Lower leg skin (tissue), 4 donors: ENCODE data around the gene VTI1A. TPM values are rescaled to one million over a fixed set of nuclear protein-coding genes. Genes with fewer than 3 reads are reported as not detected.

ENCODE experiments used
- DNase-seq, 2 donors: peaks; one replicate each; pipeline ENCODE4 v3.0.0-alpha.2; 2019; ENCODE audit warnings: low spot score in 2 of 2
- H3K4me3 ChIP-seq: fragments of 200-600 bp; sonication (generic); 2 replicates; pipeline ENCODE4 v1.5.1; 2017; ENCODE audit warnings: mild to moderate bottlenecking, low read depth; ENCODE audit not compliant: poor library complexity, severe bottlenecking
- POLR2A ChIP-seq, 2 donors: fragments of 450-650 bp; IDR thresholded peaks; one replicate each; pipeline ENCODE4 v1.6.1; 2016 to 2017; ENCODE audit warnings: antibody characterized with exemption in 2 of 2, mild to moderate bottlenecking in 1 of 2, moderate library complexity in 1 of 2
- WGBS, 2 donors: methylation state at CpG; one replicate each; pipeline ENCODE4 v1.1.5; 2018; 5-methylcytosine and 5-hydroxymethylcytosine counted together
- intact Hi-C: fragments of 100-400 bp; cut with DNase I; formaldehyde crosslinking; loops from one replicate; pipeline ENCODE4 v1.15.0; 2023; ENCODE audit warnings: low total_unique reads
- total RNA-seq, 4 donors: library from RNA; depleted of rRNA; stranded (reverse); fragments of >200 nt; gene quantifications; one replicate each; pipeline ENCODE4 v1.1.0, GENCODE V29; 2016
- TF ChIP-seq, protein P1 (sequence below), 3 donors: fragments of 450-650 bp; IDR thresholded peaks; one replicate each; pipeline ENCODE4 v1.5.1; 2016; ENCODE audit warnings: antibody characterized with exemption in 3 of 3, mild to moderate bottlenecking in 3 of 3, moderate library complexity in 2 of 3

The VTI1A gene
- total RNA-seq, 4 donors from 2014 or later: 30.8 to 85.7 (median 35.6) TPM

- intact Hi-C loops: loop anchor here (10.0 kb wide), 1 partner anchor 419 kb away; no protein-coding TSS in a partner anchor
- TF ChIP-seq POLR2A (IDR thresholded peaks at IDR 0.05): no peak
- TF ChIP-seq, protein P1, sequence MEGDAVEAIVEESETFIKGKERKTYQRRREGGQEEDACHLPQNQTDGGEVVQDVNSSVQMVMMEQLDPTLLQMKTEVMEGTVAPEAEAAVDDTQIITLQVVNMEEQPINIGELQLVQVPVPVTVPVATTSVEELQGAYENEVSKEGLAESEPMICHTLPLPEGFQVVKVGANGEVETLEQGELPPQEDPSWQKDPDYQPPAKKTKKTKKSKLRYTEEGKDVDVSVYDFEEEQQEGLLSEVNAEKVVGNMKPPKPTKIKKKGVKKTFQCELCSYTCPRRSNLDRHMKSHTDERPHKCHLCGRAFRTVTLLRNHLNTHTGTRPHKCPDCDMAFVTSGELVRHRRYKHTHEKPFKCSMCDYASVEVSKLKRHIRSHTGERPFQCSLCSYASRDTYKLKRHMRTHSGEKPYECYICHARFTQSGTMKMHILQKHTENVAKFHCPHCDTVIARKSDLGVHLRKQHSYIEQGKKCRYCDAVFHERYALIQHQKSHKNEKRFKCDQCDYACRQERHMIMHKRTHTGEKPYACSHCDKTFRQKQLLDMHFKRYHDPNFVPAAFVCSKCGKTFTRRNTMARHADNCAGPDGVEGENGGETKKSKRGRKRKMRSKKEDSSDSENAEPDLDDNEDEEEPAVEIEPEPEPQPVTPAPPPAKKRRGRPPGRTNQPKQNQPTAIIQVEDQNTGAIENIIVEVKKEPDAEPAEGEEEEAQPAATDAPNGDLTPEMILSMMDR (IDR thresholded peaks at IDR 0.05): no peak
- no peak for DNase-seq
- WGBS, 2 donors: 84 to 90% methylated on average over 5 of the region's 5 CpGs
- no peak overlapping the region for H3K4me3 ChIP-seq
Measured at GRCh38 chr10:112715581-112715980, 268.6 kb downstream of the VTI1A start.

GRCh38 chr10:112716076-112716475, 269.1 kb downstream of the VTI1A start:
- WGBS, 2 donors: 63 to 72% methylated on average over 3 of the region's 3 CpGs
- no peak overlapping the region for H3K4me3 ChIP-seq
- intact Hi-C loops: loop anchor here (10.0 kb wide), 1 partner anchor 419 kb away; no protein-coding TSS in a partner anchor
- no peak for TF ChIP-seq POLR2A (IDR thresholded peaks at IDR 0.05)
- TF ChIP-seq, protein P1 (IDR thresholded peaks at IDR 0.05): no peak
- DNase-seq: no peak

DNA sequence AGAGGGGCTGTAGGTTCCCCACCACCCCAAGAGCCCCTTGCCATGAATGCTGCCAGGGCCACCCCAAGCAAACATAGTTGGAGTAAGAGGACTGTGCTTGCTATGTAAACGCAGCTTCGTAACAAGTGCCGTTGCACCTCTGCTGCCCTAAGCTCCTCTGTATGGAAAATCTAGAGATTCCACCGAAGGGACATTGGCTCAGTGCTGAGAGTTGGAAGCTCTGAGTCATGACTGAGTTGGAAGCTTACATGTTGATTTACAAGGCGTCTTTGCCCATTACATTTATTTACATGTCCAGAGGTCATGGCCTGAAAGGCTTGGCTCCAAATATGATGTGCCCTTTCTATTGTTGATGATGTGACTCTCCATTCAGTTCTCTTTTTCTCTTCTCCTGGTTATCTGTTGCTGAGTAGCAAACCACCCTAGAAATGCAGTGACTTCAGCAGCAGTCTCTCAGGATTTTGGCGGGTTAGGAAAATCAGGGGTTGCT, 270.0 kb downstream of the VTI1A start:
- no peak for DNase-seq
- intact Hi-C loops: loop anchor here (10.0 kb wide), 1 partner anchor 418 kb away; no protein-coding TSS in a partner anchor

DNA sequence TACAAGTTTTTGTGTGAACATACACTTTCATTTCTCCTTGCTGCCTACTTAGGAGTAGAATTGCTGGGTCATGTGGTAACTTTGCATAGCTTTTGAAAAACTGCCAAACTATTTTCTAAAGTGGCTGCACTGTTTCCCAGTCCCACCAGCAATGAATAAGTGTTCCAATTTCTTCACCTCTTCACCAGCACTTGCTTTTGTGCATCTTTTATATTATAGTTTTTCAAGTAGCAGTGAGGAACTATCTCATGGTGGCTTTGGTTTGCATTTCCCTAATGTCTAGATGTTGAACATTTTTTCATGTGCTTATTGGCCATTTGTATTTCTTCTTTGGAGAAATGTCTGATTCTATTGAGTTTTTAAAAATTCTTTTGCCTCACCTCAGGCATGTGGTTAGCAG, 273.2 kb downstream of the VTI1A start:
- TF ChIP-seq, protein P1 (IDR thresholded peaks at IDR 0.05): no peak
- TF ChIP-seq POLR2A (IDR thresholded peaks at IDR 0.05): no peak
- intact Hi-C loops: no loop called here

More for the DNA sequence above, 270.0 kb downstream of the VTI1A start:
- TF ChIP-seq, protein P1 (IDR thresholded peaks at IDR 0.05): no peak
- no peak for TF ChIP-seq POLR2A (IDR thresholded peaks at IDR 0.05)
- WGBS, 2 donors: 74 to 85% methylated on average over 6 of the region's 6 CpGs
- H3K4me3 ChIP-seq: no peak overlapping the region

DNA sequence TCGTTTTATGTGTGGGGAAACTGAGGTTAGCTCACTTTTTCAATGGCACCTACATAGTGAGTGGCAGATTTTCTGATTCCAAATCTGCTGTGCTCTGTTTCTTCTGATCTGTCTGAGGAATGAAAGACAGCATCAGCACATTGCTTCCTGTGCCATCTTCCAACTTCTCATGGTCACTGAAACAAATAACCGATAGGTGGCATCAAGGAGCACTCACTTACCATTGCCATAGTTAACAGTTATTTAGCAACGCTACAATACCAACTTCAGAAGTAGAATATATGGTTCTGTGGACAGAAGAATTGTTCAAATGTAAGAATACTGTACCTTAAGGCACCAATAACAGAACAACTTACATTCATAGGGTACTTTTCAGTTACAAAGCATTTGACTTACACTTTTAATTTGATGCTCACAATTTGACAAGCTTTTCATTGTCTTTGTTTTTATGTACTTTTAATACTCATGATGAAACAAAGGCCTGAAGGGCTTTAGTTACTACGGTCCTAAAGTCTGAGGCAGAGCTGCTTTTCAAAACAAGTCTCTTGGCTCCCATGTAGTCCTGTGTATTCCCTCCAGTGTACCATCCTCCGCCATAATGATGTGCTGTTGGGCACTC, 274.2 kb downstream of the VTI1A start:
- intact Hi-C loops: no loop called here
- DNase-seq: peak in 1 of 2 donors; percentile 28
- H3K4me3 ChIP-seq: no peak overlapping the region
- TF ChIP-seq, protein P1 (IDR thresholded peaks at IDR 0.05): no peak
- TF ChIP-seq POLR2A (IDR thresholded peaks at IDR 0.05): no peak
- WGBS, 2 donors: 50% methylated on average over 5 of the region's 5 CpGs

More for the DNA sequence above, 273.2 kb downstream of the VTI1A start:
- no peak overlapping the region for H3K4me3 ChIP-seq
- DNase-seq: no peak
